Measurements from ENCODE around the gene GDNF. TPM values are rescaled to one million over a fixed set of nuclear protein-coding genes. Genes with fewer than 3 reads are reported as not detected.

The GDNF gene
- polyA plus RNA-seq, 3 donors = not detected

DNA sequence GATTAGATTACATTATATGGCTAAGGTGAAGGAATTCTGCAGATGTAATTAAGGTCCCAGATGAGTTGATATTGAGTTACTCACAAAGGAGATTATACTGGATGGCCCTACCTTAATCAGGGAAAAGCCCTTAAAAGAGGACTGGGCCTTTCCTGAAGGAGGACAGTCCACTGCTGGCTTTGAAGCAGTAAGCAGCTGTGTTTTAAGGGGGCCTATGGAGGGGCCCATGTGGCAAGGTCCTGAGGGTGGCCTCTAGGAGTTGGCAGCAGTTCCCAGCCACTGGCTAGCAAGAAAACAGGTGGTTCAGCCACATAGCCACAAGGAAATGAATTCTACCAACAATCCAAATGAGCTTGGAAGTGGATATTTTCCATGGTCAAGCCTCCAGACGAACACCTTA, 36.4 kb upstream of the GDNF start:
- Histone ChIP-seq H3K9me3 (replicated peaks in 1 of 2; ENCODE audit: control insufficient read depth in 1 of 2, insufficient read depth in 1 of 2, low read length in 2 of 2) (peaks cover 0 to 7% of the 10 kb centered on the region in 2 donors), H3K27ac (ENCODE audit: low read depth in 1 of 2, low read length in 2 of 2) (no peak overlapping the region), H3K36me3 (replicated peaks in 1 of 2; ENCODE audit: control insufficient read depth in 1 of 2, insufficient read depth in 2 of 2, low read length in 2 of 2) (no peaks in the 10 kb centered on the region), H3K4me2 (replicated peaks; ENCODE audit: extremely low read depth, low read length, poor library complexity, severe bottlenecking) (no peak overlapping the region), H3K4me3 (replicated peaks in 1 of 3; ENCODE audit: low read depth in 2 of 3, low read length in 3 of 3) (no peak overlapping the region), H3K27me3 (ENCODE audit: control insufficient read depth in 2 of 2, insufficient read depth in 2 of 2, low read length in 2 of 2) (no peaks in the 10 kb centered on the region), H4K20me1 (ENCODE audit: insufficient read depth, low read length) (no peaks in the 10 kb centered on the region), H3K79me2 (ENCODE audit: insufficient read depth, low read length) (no peaks in the 10 kb centered on the region), H3K4me1 (ENCODE audit: control insufficient read depth in 1 of 2, insufficient read depth in 2 of 2, low read length in 2 of 2) (no peaks in the 10 kb centered on the region), H2AFZ (ENCODE audit: insufficient read depth, low read depth, low read length, poor library complexity, severe bottlenecking) (no peak overlapping the region), H3K9ac (ENCODE audit: insufficient read depth, low read length, poor library complexity, severe bottlenecking) (no peak overlapping the region)
- TF ChIP-seq, protein P1, sequence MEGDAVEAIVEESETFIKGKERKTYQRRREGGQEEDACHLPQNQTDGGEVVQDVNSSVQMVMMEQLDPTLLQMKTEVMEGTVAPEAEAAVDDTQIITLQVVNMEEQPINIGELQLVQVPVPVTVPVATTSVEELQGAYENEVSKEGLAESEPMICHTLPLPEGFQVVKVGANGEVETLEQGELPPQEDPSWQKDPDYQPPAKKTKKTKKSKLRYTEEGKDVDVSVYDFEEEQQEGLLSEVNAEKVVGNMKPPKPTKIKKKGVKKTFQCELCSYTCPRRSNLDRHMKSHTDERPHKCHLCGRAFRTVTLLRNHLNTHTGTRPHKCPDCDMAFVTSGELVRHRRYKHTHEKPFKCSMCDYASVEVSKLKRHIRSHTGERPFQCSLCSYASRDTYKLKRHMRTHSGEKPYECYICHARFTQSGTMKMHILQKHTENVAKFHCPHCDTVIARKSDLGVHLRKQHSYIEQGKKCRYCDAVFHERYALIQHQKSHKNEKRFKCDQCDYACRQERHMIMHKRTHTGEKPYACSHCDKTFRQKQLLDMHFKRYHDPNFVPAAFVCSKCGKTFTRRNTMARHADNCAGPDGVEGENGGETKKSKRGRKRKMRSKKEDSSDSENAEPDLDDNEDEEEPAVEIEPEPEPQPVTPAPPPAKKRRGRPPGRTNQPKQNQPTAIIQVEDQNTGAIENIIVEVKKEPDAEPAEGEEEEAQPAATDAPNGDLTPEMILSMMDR (IDR thresholded peaks at IDR 0.05) = no peak
- no peaks in the 10 kb centered on the region for H3K4me1 Mint-ChIP-seq
- H3K9me3 Mint-ChIP-seq = peaks cover 0 to 8% (median 5%) of the 10 kb centered on the region in 7 donors
- peak overlapping the region in 1 of 7 donors; percentile 33 for H3K27ac Mint-ChIP-seq
- no peaks in the 10 kb centered on the region for H3K36me3 Mint-ChIP-seq
- H3K27me3 Mint-ChIP-seq (ENCODE audit: low read depth in 3 of 3) = peaks cover 2 to 7% (median 4%) of the 10 kb centered on the region in 3 donors
- intact Hi-C loops (cut with micrococcal nuclease) = no loop called here
- no CpG with 5 or more reads among the region's 1 CpG for WGBS (ENCODE audit: insufficient coverage)
- no peak overlapping the region for H3K4me3 Mint-ChIP-seq
- DNase-seq = no peak

DNA sequence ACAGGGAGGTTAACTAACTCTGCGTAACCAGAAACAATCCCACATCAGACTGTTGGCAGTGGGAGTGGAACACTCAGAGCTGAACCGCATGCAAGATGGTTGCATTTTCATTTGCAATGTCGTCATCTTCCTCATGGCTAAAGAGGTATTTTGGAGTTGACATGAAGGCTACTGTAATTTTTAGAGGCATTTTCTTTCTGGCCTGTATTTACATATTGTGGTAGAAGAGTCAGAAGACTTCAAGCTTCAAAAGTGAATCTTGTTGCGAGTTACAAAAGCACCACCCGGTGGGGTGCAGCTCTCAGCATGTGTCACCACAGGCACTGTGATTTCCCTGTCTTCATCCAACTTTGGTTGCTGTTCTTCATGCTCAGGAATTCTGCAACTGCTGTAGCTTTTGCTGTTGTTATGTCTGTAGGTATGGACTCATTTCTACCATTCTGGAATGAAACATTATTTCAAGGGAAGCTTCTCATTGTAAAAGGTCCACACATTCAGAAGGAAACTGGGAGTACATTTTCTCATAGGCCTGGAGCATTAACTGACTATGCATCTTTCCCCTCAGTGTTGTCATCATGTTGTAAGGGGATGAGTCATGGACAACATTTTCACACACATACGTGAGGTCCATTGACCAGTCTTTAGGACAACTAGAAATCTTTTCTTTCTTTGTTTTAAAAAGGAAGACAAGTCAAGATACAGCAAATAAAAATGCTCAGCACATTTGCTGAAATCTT, 35.4 kb upstream of the GDNF start:
- H3K4me3 Mint-ChIP-seq = no peak overlapping the region
- no peak overlapping the region for H3K9ac ChIP-seq (ENCODE audit: insufficient read depth, low read length, poor library complexity, severe bottlenecking)
- intact Hi-C loops (cut with micrococcal nuclease) = no loop called here
- no peaks in the 10 kb centered on the region for H3K36me3 Mint-ChIP-seq
- no peaks in the 10 kb centered on the region for H3K27me3 ChIP-seq (ENCODE audit: control insufficient read depth in 2 of 2, insufficient read depth in 2 of 2, low read length in 2 of 2)
- no peak overlapping the region for H3K27ac ChIP-seq (ENCODE audit: low read depth in 1 of 2, low read length in 2 of 2)
- H3K4me2 ChIP-seq (replicated peaks; ENCODE audit: extremely low read depth, low read length, poor library complexity, severe bottlenecking) = no peak overlapping the region
- H3K4me1 Mint-ChIP-seq = no peaks in the 10 kb centered on the region
- peaks cover 0 to 8% (median 5%) of the 10 kb centered on the region in 7 donors for H3K9me3 Mint-ChIP-seq
- no peak overlapping the region for H3K27ac Mint-ChIP-seq
- no peaks in the 10 kb centered on the region for H4K20me1 ChIP-seq (ENCODE audit: insufficient read depth, low read length)
- TF ChIP-seq, protein P1 (IDR thresholded peaks at IDR 0.05) = no peak
- H3K9me3 ChIP-seq (replicated peaks in 1 of 2; ENCODE audit: control insufficient read depth in 1 of 2, insufficient read depth in 1 of 2, low read length in 2 of 2) = peaks cover 0 to 7% of the 10 kb centered on the region in 2 donors
- H3K79me2 ChIP-seq (ENCODE audit: insufficient read depth, low read length) = no peaks in the 10 kb centered on the region
- 86% methylated on average over 1 of the region's 6 CpGs for WGBS (ENCODE audit: insufficient coverage)
- H3K4me3 ChIP-seq (replicated peaks in 1 of 3; ENCODE audit: low read depth in 2 of 3, low read length in 3 of 3) = no peak overlapping the region
- no peak for DNase-seq
- peaks cover 4 to 7% (median 5%) of the 10 kb centered on the region in 3 donors for H3K27me3 Mint-ChIP-seq (ENCODE audit: low read depth in 3 of 3)
- no peak overlapping the region for H2AFZ ChIP-seq (ENCODE audit: insufficient read depth, low read depth, low read length, poor library complexity, severe bottlenecking)
- no peaks in the 10 kb centered on the region for H3K36me3 ChIP-seq (replicated peaks in 1 of 2; ENCODE audit: control insufficient read depth in 1 of 2, insufficient read depth in 2 of 2, low read length in 2 of 2)
- H3K4me1 ChIP-seq (ENCODE audit: control insufficient read depth in 1 of 2, insufficient read depth in 2 of 2, low read length in 2 of 2) = no peaks in the 10 kb centered on the region
